Smooth muscle cell (in vitro differentiated cells): ENCODE data around the gene GRAMD1B. TPM values are rescaled to one million over a fixed set of nuclear protein-coding genes. Genes with fewer than 3 reads are reported as not detected.

Source experiments
- DNase-seq: peaks from one replicate; lab custom pipeline; 2025; ENCODE audit not compliant: unreplicated experiment; lab: John Stamatoyannopoulos, UW
- H2AFZ ChIP-seq: fragments of 200-600 bp; sonication (generic); 2 replicates; pipeline ENCODE4 v1.6.0; 2016; ENCODE audit warnings: antibody characterized with exemption, low read depth, mild to moderate bottlenecking
- H3F3A ChIP-seq: fragments of 200-600 bp; sonication (generic); 2 replicates; pipeline ENCODE4 v1.6.0; 2017; ENCODE audit warnings: antibody characterized with exemption, low read depth
- H3K27ac ChIP-seq: fragments of 200-600 bp; sonication (generic); 2 replicates; pipeline ENCODE4 v1.5.1; 2016; ENCODE audit warnings: low read depth, mild to moderate bottlenecking
- H3K27me3 ChIP-seq: fragments of 200-600 bp; sonication (generic); 2 replicates; pipeline ENCODE4 v1.6.1; 2016; ENCODE audit warnings: low read depth, mild to moderate bottlenecking
- H3K36me3 ChIP-seq: fragments of 200-600 bp; sonication (generic); 2 replicates; pipeline ENCODE4 v1.5.1; 2016; ENCODE audit warnings: low read depth
- H3K4me1 ChIP-seq: fragments of 200-600 bp; sonication (generic); 2 replicates; pipeline ENCODE4 v1.5.1; 2016; ENCODE audit warnings: low read depth
- H3K4me2 ChIP-seq: fragments of 200-600 bp; sonication (generic); 2 replicates; pipeline ENCODE4 v1.6.0; 2016; ENCODE audit warnings: mild to moderate bottlenecking
- H3K4me3 ChIP-seq: fragments of 200-600 bp; sonication (generic); 2 replicates; pipeline ENCODE4 v1.5.1; 2016; ENCODE audit warnings: mild to moderate bottlenecking
- H3K79me2 ChIP-seq: fragments of 200-600 bp; sonication (generic); 2 replicates; pipeline ENCODE4 v1.6.0; 2016; ENCODE audit warnings: low read depth, mild to moderate bottlenecking
- H3K9ac ChIP-seq: fragments of 200-600 bp; sonication (generic); 2 replicates; pipeline ENCODE4 v1.6.0; 2016; ENCODE audit warnings: low read depth
- H3K9me3 ChIP-seq: fragments of 200-600 bp; sonication (generic); replicated peaks from 2 replicates; pipeline ENCODE4 v1.5.1; 2016; ENCODE audit warnings: low read depth
- H4K20me1 ChIP-seq: fragments of 200-600 bp; sonication (generic); 2 replicates; pipeline ENCODE4 v1.6.0; 2016; ENCODE audit warnings: low read depth
- WGBS: methylation state at CpG from one replicate; pipeline ENCODE4 v1.1.7; 2016; ENCODE audit warnings: low lambda C conversion rate; 5-methylcytosine and 5-hydroxymethylcytosine counted together
- polyA plus RNA-seq: library from polyadenylated mRNA; unstranded; fragments of >200 nt; fragmentation: Nextera tagmentation; extraction: Ambion mirVana; gene quantifications from 2 replicates; pipeline ENCODE4 v1.2.1, GENCODE V29; 2016
- total RNA-seq: library from RNA; depleted of rRNA; stranded (reverse); fragments of >200 nt; gene quantifications from 2 replicates; pipeline ENCODE4 v1.2.3, GENCODE V29; 2014
- TF ChIP-seq, protein P1 (sequence below): fragments of 200-600 bp; sonication (generic); IDR thresholded peaks from 2 replicates; pipeline ENCODE4 v1.5.1; 2017; ENCODE audit warnings: borderline replicate concordance, mild to moderate bottlenecking, antibody characterized with exemption; ENCODE audit not compliant: insufficient read depth, poor library complexity, severe bottlenecking

The GRAMD1B gene
- total and polyA plus RNA-seq, 2 experiments from 2014 or later, result 2.4 to 3.4 TPM

DNA sequence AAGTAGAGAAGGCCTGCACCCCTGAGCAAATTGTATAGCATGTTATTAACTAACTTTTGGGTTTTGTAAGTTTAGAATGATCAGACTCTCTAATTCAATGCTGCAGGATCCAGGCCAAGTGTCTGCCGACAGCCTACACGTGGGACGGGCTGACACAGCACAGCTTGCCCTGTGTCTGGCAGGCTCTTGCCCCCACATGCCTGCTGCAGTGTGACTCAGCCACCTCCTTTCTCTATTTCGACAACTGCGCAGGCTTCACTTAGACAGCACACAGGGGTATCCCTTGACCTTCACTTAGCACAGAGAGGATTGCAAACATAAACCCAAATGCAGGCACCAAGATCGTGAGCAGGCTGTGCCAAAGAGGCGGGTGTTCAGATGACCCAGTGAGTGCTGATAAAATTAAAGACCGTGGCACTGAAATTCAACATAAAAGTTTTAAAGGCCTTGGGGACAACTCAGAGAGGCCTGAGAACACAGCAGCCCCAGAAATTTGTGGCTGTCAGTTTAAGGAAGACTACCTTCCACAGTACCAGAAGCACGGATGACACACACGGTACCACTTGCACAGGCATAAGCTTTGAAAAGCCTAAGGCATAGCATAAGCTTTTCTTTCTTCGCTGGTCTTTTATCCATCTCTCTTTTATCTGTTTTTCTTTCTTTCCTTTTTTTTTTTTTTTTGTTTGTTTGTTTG lies 186.6 kb downstream of the GRAMD1B start:
- 29% methylated on average over 11 of the region's 11 CpGs for WGBS
- no peaks in the 10 kb centered on the region for H3K79me2 ChIP-seq
- no peaks in the 10 kb centered on the region for H3K27me3 ChIP-seq
- H3K9ac ChIP-seq, result no peak overlapping the region
- H3K9me3 ChIP-seq, result no peaks in the 10 kb centered on the region
- H4K20me1 ChIP-seq, result no peaks in the 10 kb centered on the region
- no peaks in the 10 kb centered on the region for H3K36me3 ChIP-seq
- peak overlapping the region; percentile 47 for H3K4me2 ChIP-seq
- H3K27ac ChIP-seq, result peak overlapping the region; percentile 82
- no peak overlapping the region for H3K4me3 ChIP-seq
- DNase-seq, result peak; percentile 25
- no peaks in the 10 kb centered on the region for H3K4me1 ChIP-seq
- no peak overlapping the region for H2AFZ ChIP-seq
- TF ChIP-seq, protein P1, sequence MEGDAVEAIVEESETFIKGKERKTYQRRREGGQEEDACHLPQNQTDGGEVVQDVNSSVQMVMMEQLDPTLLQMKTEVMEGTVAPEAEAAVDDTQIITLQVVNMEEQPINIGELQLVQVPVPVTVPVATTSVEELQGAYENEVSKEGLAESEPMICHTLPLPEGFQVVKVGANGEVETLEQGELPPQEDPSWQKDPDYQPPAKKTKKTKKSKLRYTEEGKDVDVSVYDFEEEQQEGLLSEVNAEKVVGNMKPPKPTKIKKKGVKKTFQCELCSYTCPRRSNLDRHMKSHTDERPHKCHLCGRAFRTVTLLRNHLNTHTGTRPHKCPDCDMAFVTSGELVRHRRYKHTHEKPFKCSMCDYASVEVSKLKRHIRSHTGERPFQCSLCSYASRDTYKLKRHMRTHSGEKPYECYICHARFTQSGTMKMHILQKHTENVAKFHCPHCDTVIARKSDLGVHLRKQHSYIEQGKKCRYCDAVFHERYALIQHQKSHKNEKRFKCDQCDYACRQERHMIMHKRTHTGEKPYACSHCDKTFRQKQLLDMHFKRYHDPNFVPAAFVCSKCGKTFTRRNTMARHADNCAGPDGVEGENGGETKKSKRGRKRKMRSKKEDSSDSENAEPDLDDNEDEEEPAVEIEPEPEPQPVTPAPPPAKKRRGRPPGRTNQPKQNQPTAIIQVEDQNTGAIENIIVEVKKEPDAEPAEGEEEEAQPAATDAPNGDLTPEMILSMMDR, result no peak
- H3F3A ChIP-seq, result no peaks in the 10 kb centered on the region

DNA sequence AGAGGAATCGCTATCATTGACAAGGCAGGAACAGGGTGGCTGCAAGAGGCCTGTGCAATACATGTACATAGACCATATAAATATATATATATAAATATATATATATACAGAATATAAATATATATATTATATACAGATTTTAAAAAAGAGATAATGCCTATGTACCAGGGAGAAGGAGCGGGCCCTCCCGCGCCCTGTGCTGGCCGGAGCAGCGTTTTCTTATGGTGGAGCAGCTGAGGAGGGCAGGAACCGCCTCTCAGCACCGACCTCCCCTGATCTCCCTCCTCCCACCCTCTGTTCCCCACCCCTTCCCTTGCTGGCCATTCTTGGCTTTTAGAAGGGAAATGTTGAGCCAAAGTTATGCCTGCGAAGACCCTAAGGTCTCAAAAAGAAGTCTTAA lies 192.5 kb downstream of the GRAMD1B start:
- H2AFZ ChIP-seq, result no peak overlapping the region
- no peaks in the 10 kb centered on the region for H4K20me1 ChIP-seq
- no peak overlapping the region for H3K4me3 ChIP-seq
- no peaks in the 10 kb centered on the region for H3F3A ChIP-seq
- no peak overlapping the region for H3K4me2 ChIP-seq
- no peak overlapping the region for H3K9ac ChIP-seq
- DNase-seq, result no peak
- no peaks in the 10 kb centered on the region for H3K9me3 ChIP-seq
- 96% methylated on average over 9 of the region's 9 CpGs for WGBS
- no peaks in the 10 kb centered on the region for H3K79me2 ChIP-seq
- H3K27ac ChIP-seq, result no peak overlapping the region
- H3K27me3 ChIP-seq, result no peaks in the 10 kb centered on the region
- no peaks in the 10 kb centered on the region for H3K4me1 ChIP-seq
- H3K36me3 ChIP-seq, result no peaks in the 10 kb centered on the region
- TF ChIP-seq, protein P1, result no peak

DNA sequence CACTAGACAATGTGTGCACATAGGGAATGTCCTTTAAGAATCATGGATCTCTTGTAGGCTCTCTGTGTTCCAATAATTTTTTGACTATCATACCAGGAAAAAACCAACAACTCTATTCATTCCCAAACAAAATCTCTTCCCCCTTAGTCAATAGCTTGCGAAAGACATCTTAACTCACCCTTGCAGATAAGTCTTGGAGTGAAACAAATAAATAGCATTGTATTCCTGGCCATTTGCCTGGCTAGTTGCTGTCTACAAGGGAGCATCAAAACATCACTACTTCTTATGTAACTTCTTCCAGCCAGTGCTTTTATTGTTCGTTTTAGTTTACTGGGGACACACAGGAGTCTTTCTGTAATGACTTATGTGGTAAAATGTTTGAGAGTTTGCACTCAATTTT lies 194.9 kb downstream of the GRAMD1B start:
- Histone ChIP-seq H3K27ac (no peak overlapping the region), H2AFZ (no peak overlapping the region), H3K4me2 (no peak overlapping the region), H3K79me2 (no peaks in the 10 kb centered on the region), H3K9ac (no peak overlapping the region), H3F3A (no peaks in the 10 kb centered on the region), H3K9me3 (no peaks in the 10 kb centered on the region), H3K27me3 (no peaks in the 10 kb centered on the region), H4K20me1 (no peaks in the 10 kb centered on the region), H3K4me3 (no peak overlapping the region), H3K4me1 (no peaks in the 10 kb centered on the region), H3K36me3 (no peaks in the 10 kb centered on the region)
- TF ChIP-seq, protein P1, result no peak
- 90% methylated on average over 2 of the region's 2 CpGs for WGBS
- DNase-seq, result no peak
